Lower leg skin (tissue), 3 donors: ENCODE results near the gene ATP1B1.

ENCODE experiments used
- CTCF ChIP-seq, 3 donors: fragments of 450-650 bp; IDR thresholded peaks; one replicate each; pipeline ENCODE4 v1.5.1; 2016; ENCODE audit warnings: antibody characterized with exemption in 3 of 3, mild to moderate bottlenecking in 3 of 3, moderate library complexity in 2 of 3
- POLR2A ChIP-seq, 2 donors: fragments of 450-650 bp; IDR thresholded peaks; one replicate each; pipeline ENCODE4 v1.6.1; 2016 to 2017; ENCODE audit warnings: antibody characterized with exemption in 2 of 2, mild to moderate bottlenecking in 1 of 2, moderate library complexity in 1 of 2

DNA sequence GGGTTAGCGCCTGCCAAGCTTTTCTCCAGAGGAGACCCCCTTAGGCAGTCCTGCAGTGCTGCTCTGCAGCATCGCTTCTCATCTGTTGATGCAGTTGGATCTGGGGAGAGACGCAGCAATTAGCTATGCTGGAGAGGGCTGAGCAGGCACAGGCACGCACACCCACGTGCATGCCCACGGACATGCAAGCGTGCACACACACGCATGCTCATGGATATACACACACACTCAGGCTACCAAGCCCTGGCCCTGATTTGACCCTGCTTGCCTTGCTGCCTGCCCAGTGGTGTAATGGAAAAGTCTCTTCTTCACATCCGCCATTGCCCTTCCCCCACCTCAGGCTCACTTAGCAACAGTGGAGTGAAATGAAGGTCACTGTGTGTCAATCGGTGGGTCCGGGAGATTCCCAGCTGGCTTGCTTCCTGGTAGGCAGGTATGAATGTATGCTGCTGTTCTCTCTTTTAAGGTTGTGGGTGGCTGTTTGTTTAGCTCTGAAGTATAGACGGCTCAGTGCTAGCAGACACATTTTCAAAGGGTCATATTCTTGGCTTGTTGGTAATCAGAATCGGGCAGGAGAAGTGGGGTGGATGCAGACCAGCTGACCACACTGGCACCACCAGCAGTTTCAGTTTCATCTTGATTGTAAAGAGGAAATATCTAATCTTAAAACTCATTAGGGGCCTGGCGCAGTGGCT is 9.5 kb downstream of the ATP1B1 start:
- TF ChIP-seq POLR2A (IDR thresholded peaks at IDR 0.05), result no peak
- no peak for TF ChIP-seq CTCF (IDR thresholded peaks at IDR 0.05)
